Skin of body (tissue), 2 donors: ENCODE results near the gene PCDHA11. TPM values are rescaled to one million over a fixed set of nuclear protein-coding genes. Genes with fewer than 3 reads are reported as not detected.

ENCODE experiments used
- DNase-seq: peaks from one replicate; lab custom pipeline; 2025; lab: John Stamatoyannopoulos, UW
- total RNA-seq: library from RNA; depleted of rRNA; stranded (reverse); fragments of >200 nt; gene quantifications from one replicate; pipeline ENCODE4 v1.2.3, GENCODE V29; 2014

PCDHA11 gene
- total RNA-seq, 1 donor from 2014 or later: 0.39 TPM

- DNase-seq: no peak
Observed at GRCh38 chr5:140916325-140916724, 47.6 kb downstream of the PCDHA11 start.

Other genes starting within 250 kb of the PCDHA11 start
- gene CD14, start 235.8 kb upstream of the PCDHA11 start, total RNA-seq: 52.3 TPM
- 6.5 TPM for gene TMCO6, start 229.5 kb upstream of the PCDHA11 start, total RNA-seq
- gene NDUFA2, start 221.3 kb upstream of the PCDHA11 start, total RNA-seq: 33.9 TPM
- gene IK, start 221.1 kb upstream of the PCDHA11 start, total RNA-seq: 51.3 TPM
- gene WDR55, start 204.1 kb upstream of the PCDHA11 start, total RNA-seq: 11.8 TPM
- gene DND1, start 195.4 kb upstream of the PCDHA11 start, total RNA-seq: 0.30 TPM
- gene HARS1, start 177.6 kb upstream of the PCDHA11 start, total RNA-seq: 36.9 TPM
- 19.6 TPM for gene HARS2, start 177.5 kb upstream of the PCDHA11 start, total RNA-seq
- gene ZMAT2, start 168.5 kb upstream of the PCDHA11 start, total RNA-seq: 31.4 TPM
- not detected for gene PCDHA1, start 82.8 kb upstream of the PCDHA11 start, total RNA-seq
- gene PCDHA2, start 74.1 kb upstream of the PCDHA11 start, total RNA-seq: 0.20 TPM
- 0.20 TPM for gene PCDHA3, start 67.9 kb upstream of the PCDHA11 start, total RNA-seq
- 0.30 TPM for gene PCDHA4, start 61.9 kb upstream of the PCDHA11 start, total RNA-seq
- gene PCDHA5, start 47.3 kb upstream of the PCDHA11 start, total RNA-seq: 0.20 TPM
- gene PCDHA6, start 41.0 kb upstream of the PCDHA11 start, total RNA-seq: 0.30 TPM
- gene PCDHA7, start 34.7 kb upstream of the PCDHA11 start, total RNA-seq: 0.30 TPM
- 0.10 TPM for gene PCDHA8, start 27.8 kb upstream of the PCDHA11 start, total RNA-seq
- 0.30 TPM for gene PCDHA9, start 20.6 kb upstream of the PCDHA11 start, total RNA-seq
- 0.20 TPM for gene PCDHA10, start 13.1 kb upstream of the PCDHA11 start, total RNA-seq
- 0.20 TPM for gene PCDHA12, start 6.4 kb downstream of the PCDHA11 start, total RNA-seq
- gene PCDHA13, start 13.2 kb downstream of the PCDHA11 start, total RNA-seq: 0.79 TPM
- 0.69 TPM for gene PCDHAC1, start 57.3 kb downstream of the PCDHA11 start, total RNA-seq
- 3.0 TPM for gene PCDHAC2, start 97.5 kb downstream of the PCDHA11 start, total RNA-seq
- not detected for gene PCDHB1, start 182.4 kb downstream of the PCDHA11 start, total RNA-seq
- gene PCDHB2, start 225.7 kb downstream of the PCDHA11 start, total RNA-seq: 3.1 TPM
- 2.7 TPM for gene PCDHB3, start 231.5 kb downstream of the PCDHA11 start, total RNA-seq